HT-29 (cell line): Measurements from ENCODE around the gene TRIAP1. TPM values are rescaled to one million over a fixed set of nuclear protein-coding genes. Genes with fewer than 3 reads are reported as not detected.
"Not testable (repeated sequence)": the region's sequence is repeated elsewhere in the genome, so short reads cannot be mapped to it uniquely, and the experiment has no call there.

Source experiments
- DNase-seq: peaks from one replicate; pipeline ENCODE4 v3.0.0-alpha.2; 2015; ENCODE audit warnings: low spot score
- total RNA-seq: library from RNA; depleted of rRNA; stranded (reverse); fragments of >200 nt; shearing (Covaris generic); gene quantifications from 2 replicates; pipeline ENCODE4 v1.2.3, GENCODE V29; 2014; rRNA removed

TRIAP1 gene
- total RNA-seq: 16.0 and 24.4 TPM in 2 replicates

GRCh38 chr12:120445911-120446843, at the start of gene TRIAP1, which contains the start of gene GATC:
TRIAP1 (minus strand) TSS chr12:120446384; CDS start chr12:120446372, 12 bp downstream.
GATC (plus strand) TSS chr12:120446444; CDS start chr12:120446481, 37 bp downstream.
- DNase-seq: peak; percentile 89

GRCh38 chr12:120495186-120495730, 49.1 kb upstream of the TRIAP1 start:
- no peak for DNase-seq

GRCh38 chr12:120490833-120491512, 44.8 kb upstream of the TRIAP1 start:
- no peak for DNase-seq

- no peak for DNase-seq
Measured at GRCh38 chr12:120490325-120490724, 44.1 kb upstream of the TRIAP1 start.

DNA sequence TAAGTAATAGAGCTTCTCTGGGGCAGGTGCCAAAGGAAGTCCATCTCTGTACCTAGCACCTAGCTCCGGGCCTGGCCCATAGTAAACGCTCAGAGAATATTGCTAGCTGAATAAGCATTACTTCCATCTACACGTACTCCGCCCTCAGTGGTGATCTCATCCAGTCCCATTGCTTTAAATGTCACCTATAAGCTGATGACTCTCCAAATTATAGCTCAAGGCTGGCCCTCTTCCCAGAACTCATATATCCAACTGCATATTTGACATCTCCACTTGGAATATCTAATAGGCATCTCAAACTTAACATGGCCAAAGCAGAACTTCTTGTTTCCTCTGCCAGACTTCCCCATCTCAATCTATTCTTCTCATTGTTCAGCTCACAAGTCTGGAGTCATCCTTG, 42.8 kb upstream of the TRIAP1 start:
- no peak for DNase-seq

DNA sequence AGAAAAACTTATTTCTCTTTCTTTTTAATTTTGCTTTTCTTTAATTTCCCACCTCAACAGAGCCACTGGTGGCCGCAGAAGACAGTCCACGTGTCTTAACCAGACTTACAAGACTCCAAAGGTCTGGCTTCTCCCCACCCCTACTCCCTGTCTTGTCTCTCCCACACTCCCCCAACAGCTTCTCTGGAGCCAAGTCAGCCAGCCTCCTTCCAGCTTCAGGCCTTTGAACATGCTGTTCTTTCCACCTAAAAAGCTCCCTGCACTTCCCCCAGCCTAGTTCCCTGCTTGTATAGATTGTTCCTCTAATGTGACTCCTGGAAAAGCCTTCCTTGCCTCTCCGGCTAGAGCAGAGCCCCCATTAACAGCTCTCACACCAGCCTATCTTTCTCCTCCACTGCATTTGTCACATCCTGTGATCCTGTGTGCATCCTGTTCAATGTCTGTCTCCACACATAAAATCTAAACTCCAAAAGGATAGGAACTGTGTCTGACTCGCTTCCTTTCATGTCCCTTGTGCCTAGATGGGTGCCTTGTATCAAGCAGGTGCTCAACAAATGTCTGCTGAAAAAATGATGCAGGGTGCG, 42.0 kb upstream of the TRIAP1 start:
- no peak for DNase-seq

- DNase-seq: not testable (repeated sequence)
Measured at GRCh38 chr12:120487552-120487951, 41.4 kb upstream of the TRIAP1 start.

DNA sequence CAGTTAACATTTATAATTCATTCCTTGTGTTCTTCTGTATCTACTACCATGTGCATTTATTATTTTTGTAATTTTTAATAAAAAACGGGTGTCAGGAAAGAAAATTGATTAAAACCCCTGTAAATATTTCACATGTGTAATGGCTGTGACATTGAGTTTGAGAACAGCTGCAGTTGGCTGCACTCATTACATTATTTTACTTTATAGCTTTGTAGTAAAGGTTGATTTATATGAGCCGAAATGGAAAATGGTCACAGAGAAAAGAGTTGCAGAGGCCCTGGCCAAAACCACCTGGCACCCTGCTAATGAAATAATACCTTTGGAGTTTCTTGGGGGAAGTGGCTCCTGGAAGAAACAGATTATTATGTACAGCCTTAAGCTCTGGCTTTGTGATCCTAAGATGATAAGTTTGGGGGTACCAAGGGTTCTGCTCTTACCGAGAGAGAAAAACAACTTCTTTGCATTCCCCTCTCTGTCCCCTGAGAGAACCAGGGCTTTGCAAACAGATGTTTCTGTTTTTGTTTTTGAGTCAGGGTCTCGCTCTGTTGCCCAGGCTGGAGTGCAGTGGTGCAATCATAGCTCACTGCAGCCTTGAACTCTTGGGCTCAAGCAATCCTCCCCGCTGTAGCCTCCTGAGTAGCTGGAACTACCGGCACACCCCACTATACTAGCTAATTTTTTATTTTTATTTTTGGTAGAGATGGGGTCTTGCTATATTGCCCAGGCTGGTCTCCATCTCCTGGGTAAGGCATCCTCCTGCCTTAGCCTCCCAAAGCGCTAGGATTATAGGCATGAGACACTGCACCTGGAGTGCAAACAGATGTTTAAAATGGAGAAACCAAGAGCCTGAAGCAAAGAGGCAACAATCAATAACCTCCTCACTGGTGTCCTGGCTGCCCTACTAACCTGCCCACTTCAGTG, 40.0 kb upstream of the TRIAP1 start:
- DNase-seq: no peak

DNA sequence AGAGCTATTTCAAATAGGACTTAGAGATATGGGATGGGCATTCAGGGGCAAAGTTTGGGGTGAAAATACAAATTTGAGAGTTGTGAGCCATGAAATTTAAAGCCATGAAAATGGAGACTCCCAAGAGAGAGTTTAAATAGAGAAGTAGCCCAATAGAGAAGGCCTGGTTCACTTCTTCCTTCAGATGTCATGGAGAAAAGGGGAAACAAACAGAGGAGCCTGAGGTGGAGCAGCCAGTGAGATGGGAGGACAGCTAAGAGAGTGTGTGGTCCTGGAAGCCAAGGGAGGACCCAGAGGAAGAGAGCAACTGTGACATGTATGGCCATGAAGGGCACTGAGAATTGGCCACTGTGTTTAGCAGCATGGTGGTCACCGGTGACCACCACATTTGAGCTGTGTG, 37.4 kb upstream of the TRIAP1 start:
- DNase-seq: no peak

DNA sequence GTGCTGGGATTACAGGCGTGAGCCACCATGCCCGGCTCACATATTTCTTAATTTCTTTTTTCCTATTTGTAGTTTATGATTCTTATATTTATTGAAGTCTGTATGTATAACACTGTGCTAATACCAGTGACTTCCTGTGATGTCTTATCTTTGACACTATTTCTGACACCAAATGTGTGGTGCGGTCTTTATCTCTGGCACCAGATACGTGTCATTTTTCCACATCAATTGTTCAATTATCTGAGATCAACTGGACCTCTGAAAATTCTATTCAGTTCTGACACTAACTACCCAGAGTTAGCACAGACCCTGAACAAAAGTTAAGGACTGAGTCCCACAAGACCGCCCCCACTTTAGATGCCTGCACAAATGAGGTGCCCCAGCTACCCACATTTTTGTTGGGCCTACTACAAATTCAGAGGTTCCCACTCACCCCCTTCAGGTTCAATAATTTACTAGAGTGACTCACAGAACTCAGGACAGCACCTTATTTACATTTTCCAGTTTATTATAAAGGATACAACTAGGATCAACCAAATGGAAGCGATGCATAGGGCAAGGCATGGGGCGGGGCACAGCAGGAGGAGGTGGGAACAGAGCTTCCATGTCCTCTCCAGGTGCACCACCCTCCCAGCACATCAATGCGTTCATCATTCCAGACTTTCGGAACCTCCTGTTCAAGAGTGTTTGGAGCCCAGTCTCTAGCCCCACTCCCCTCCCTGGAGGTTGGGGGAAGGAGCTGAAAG, 35.0 kb upstream of the TRIAP1 start:
- no peak for DNase-seq

DNA sequence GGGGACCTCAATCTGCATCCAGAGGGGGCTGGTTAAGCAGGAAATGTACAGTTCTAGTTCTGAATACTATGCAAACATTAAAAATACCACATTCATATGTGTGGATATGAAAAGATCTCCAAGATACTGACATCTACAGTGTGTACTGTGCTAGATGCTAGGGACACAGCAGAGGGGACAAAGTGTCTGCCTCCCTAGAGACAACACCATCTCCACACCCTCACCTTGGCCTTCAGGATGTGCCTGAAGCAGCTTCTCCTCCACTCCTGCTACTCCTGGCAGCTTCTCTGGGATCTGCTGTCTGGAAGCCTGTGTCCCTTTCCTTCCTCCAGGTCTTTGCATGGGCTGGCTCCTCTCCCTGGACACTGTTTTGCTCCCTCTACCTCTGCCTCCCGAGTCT, 34.0 kb upstream of the TRIAP1 start:
- DNase-seq: no peak

DNA sequence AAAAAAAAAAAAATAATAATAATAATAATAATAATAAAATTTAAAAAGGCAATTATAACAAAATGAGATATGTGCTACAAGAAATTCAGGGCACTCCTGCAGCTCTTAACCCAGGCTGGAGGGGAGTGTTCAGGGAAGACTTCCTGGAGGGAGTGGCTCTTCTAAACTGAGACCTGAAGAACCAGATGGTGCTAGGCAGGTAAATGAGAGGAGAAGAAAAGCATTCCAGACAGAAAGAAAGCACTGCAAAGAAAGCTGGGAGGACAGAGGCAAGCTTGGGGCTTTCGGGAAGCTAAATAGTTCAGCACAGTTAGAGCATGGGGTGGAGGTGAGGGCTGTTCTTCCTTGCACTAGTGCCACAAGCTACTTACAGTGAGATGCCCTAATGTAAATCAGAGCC, 33.3 kb upstream of the TRIAP1 start:
- DNase-seq: no peak

DNA sequence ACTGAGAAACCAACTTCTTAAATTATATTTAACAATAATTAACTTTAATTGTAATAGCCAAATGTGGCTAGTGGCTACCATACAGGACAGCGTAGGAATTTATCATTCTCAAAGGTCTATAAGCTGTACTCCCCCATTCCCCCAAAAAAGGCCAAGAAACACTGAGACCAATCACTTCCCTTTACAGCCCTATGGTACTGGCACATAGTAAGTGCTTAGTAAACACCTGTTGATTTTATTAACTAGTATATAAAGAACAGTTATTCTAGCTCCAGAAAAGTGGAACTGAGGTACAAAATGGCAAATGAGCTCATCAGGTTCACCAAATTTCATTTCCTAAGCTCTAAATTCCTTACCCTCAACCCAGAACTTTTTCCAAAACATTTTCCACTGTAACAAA, 29.5 kb upstream of the TRIAP1 start:
- DNase-seq: no peak

- peak; percentile 90 for DNase-seq
Measured at GRCh38 chr12:120474616-120474960, 28.4 kb upstream of the TRIAP1 start.

- DNase-seq: no peak
Measured at GRCh38 chr12:120473807-120474615, 27.8 kb upstream of the TRIAP1 start.

GRCh38 chr12:120472521-120472920, 26.3 kb upstream of the TRIAP1 start:
- no peak for DNase-seq

GRCh38 chr12:120470150-120470784, 24.1 kb upstream of the TRIAP1 start:
- DNase-seq: no peak

DNA sequence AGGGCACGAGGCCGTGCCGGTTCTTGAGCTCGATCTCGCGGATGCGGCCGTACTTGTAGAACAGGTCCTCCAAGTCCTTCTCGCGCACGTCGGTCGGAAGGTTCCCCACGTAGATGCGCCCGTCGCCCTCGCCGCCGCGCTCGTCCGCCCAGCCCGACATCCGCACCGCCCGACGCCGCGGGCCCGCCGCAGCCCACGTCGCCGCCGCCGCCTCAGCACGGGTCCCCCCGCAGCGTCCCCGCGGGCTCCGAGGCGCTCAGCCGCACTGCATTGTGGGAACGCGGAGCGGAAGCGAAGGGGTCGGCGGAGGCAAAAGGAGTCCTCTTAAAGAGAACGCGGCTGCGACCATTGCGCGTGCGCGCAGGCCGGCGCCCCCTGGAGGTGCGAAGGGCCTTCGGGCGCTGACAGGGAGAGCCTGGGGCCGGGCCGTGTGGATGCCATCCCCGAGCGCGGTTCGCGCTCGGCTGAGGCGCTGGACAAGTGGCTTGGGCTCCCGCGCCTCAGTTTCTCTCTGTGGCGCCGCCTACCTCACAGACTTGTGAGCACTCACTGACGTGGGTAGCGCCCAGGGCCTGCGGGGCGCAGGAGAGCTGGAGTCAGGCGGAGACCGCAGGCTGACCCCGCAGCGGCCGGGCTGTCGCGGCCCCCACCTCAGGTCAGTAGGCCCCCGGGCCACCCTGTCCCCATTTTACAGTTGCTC, 23.4 kb upstream of the TRIAP1 start, which contains the start of gene SRSF9:
Gene SRSF9 (minus strand): TSS at position 299 of the 700 bp plus-strand sequence. CDS start 139 bp downstream, at position 160.
- DNase-seq: peak; percentile 96
